Small intestine (tissue), 7 donors: ENCODE results near the gene PDP2. TPM values are rescaled to one million over a fixed set of nuclear protein-coding genes. Genes with fewer than 3 reads are reported as not detected.
A peak's percentile ranks its signal among the peaks of the same experiment; 100 is the strongest.

Experiments
- DNase-seq, 2 donors: peaks; one replicate each; pipeline versions ENCODE4 v3.0.0 to v3.0.0-alpha.2; 2013
- FAIRE-seq: peaks from 2 replicates; lab custom pipeline; 2012; peaks lifted over from hg19 to GRCh38; lab: Jason Lieb, UNC
- H3K27ac ChIP-seq, 3 donors: one replicate each; pipeline ENCODE4 v1.5.1; 2013; ENCODE audit warnings: low read length in 2 of 3, mild to moderate bottlenecking in 2 of 3, control low read depth in 1 of 3, inconsistent platforms in 1 of 3, low read depth in 1 of 3, moderate library complexity in 1 of 3
- H3K27me3 ChIP-seq, 3 donors: one replicate each; pipeline ENCODE4 v1.6.1; 2013; ENCODE audit warnings: low read length in 3 of 3, inconsistent platforms in 1 of 3; ENCODE audit not compliant: control insufficient read depth in 3 of 3, insufficient read depth in 3 of 3
- H3K36me3 ChIP-seq, 3 donors: one replicate each; pipeline ENCODE4 v1.6.1; 2013; ENCODE audit warnings: low read length in 3 of 3, inconsistent platforms in 1 of 3, low read depth in 1 of 3, mild to moderate bottlenecking in 1 of 3, moderate library complexity in 1 of 3; ENCODE audit not compliant: control insufficient read depth in 3 of 3, insufficient read depth in 2 of 3
- H3K4me1 ChIP-seq, 3 donors: one replicate each; pipeline ENCODE4 v1.6.1; 2013; ENCODE audit warnings: low read length in 2 of 3, inconsistent platforms in 1 of 3, low read depth in 1 of 3, mild to moderate bottlenecking in 1 of 3, moderate library complexity in 1 of 3; ENCODE audit not compliant: control insufficient read depth in 3 of 3, insufficient read depth in 2 of 3
- H3K4me3 ChIP-seq, 3 donors: one replicate each; pipeline ENCODE4 v1.5.1; 2013; ENCODE audit warnings: low read length in 3 of 3, control low read depth in 1 of 3, inconsistent platforms in 1 of 3, low read depth in 1 of 3, mild to moderate bottlenecking in 1 of 3, moderate library complexity in 1 of 3
- H3K9me3 ChIP-seq, 2 donors: one replicate each; pipeline ENCODE4 v1.6.1; 2013; ENCODE audit warnings: low read depth in 1 of 2, low read length in 1 of 2; ENCODE audit not compliant: control insufficient read depth in 2 of 2, insufficient read depth in 1 of 2
- WGBS, 3 donors: extraction: QIAGEN DNeasy Blood & Tissue Kit; methylation state at CpG; one replicate each; pipeline ENCODE4 v1.1.7; 2013; 5-methylcytosine and 5-hydroxymethylcytosine counted together
- polyA plus RNA-seq, 4 donors: library from polyadenylated mRNA; stranded (reverse) in 3 of 4; unstranded in 1 of 4; fragments of 200-250 nt in 3 of 4; fragments of 120-200 nt in 1 of 4; gene quantifications; one replicate each; pipeline versions ENCODE4 v1.2.1 to v1.2.3, GENCODE V29; 2013
- donor health status: healthy with polysubstance abuse.
- donor health status: control.
- donor health status: control.
- donor health status: Bipolar disorder and iron deficiency.
- donor health status: healthy.

Gene PDP2
- polyA plus RNA-seq, 4 donors, result 1.6 to 11.2 (median 4.3) TPM

DNA sequence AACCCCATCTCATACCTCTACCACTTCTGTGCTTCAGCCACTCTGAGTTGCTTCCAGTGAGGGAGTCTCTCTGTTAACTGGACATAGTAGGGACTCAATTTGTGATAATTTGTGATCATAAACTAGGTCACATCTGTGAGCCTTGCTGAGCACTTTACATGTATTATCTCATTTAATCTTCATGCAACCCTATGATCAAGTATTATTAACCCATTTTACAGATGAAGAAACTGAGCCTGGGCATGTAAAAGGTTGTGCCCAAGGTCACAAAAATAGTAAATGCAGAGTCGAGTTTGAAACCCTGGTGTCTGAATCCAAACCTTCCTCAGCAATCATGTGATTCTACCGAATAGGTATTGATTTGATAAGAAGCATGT is 18.6 kb downstream of the PDP2 start:
- DNase-seq (no peak), FAIRE-seq (no peak)
- H3K27ac ChIP-seq, result peak overlapping the region in 1 of 3 donors; percentile 90
- no peak overlapping the region for H3K4me3 ChIP-seq
- H3K4me1 ChIP-seq, result peaks cover 8 to 63% (median 21%) of the 10 kb centered on the region in 3 donors
- H3K36me3 ChIP-seq, result no peaks in the 10 kb centered on the region
- WGBS, 3 donors, result 18 to 57% (median 40%) methylated on average over 2 of the region's 2 CpGs
- H3K9me3 ChIP-seq, result no peaks in the 10 kb centered on the region
- no peaks in the 10 kb centered on the region for H3K27me3 ChIP-seq

DNA sequence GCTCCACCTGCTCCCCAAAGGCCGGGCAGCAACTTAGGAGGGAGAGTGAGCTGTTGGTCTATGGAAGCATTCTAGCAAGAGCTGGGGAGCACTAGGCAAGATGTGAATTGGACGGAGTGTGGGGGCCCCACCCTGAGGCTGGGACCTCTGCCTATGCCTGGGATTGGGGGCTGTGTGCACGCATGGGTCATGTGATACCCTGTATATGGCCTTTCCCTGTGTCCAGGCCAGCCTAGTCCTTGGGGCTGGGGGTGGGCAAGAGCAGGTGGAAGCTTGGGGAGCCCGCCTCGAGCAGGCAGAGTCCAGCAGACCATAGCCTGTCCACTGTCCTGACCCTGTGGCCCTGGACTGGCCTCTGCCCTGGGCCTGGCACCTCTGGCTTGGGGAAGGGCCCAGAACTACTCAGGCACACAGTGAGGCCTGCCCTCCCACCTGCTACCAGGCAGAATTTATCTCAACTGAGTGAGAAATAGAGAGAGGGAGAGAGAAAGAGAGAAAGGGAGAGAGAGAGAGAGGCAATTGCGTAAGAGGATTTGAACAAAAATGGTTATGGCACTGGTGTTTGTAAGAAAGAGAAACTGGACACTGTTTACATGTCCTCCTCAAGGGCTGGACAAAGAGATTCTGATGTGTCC is 19.1 kb downstream of the PDP2 start:
- Histone ChIP-seq H3K4me1 (peaks cover 8 to 68% (median 22%) of the 10 kb centered on the region in 3 donors), H3K36me3 (no peaks in the 10 kb centered on the region), H3K9me3 (no peaks in the 10 kb centered on the region), H3K27ac (peak overlapping the region; percentile 42 to 91 (median 90)), H3K4me3 (no peak overlapping the region), H3K27me3 (no peaks in the 10 kb centered on the region)
- no peak for FAIRE-seq
- 74 to 75% (median 74%) methylated on average over 6 of the region's 6 CpGs for WGBS, 3 donors
- DNase-seq, result no peak

DNA sequence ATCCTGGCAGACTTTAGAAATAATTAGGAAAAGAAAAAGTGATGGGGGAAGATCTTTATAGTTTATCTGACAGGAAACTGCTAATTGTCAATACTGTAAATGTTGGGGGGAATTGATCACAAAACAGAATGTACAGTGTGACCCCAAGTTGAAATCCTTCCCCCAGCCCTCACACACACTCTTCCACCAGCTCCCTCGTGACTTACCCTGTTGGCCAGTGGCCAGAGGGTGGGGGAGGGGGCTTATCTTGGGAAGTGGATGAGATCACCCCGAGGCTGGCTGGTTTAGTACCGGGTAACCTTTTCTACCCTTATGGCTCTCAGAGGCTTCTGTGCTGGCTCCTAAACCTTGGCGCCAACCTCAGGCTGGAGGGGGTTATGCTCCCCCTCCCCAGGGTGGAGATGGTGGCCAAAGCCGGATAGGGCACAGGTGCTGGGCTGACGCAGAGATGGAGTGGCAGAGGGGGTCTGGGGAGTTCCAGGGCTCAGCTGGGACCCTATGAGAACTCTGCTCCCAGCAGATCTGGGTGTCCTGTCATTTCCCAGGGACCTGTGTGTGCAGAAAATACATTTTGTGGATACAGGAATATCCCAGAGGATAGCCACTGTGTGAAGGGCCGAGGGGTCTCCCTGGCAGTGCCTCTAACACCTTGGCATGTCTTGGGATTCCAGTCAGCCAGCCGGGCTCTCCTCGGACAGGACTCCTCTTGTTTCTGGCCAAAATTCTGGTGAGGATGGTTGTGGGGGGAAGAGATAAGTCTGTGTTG is 19.8 kb downstream of the PDP2 start:
- H3K36me3 ChIP-seq, result peaks cover 0 to 4% (median 0%) of the 10 kb centered on the region in 3 donors
- WGBS, 3 donors, result 15 to 26% (median 23%) methylated on average over 9 of the region's 9 CpGs
- H3K4me1 ChIP-seq, result peaks cover 8 to 75% (median 24%) of the 10 kb centered on the region in 3 donors
- H3K27me3 ChIP-seq, result no peaks in the 10 kb centered on the region
- no peak overlapping the region for H3K4me3 ChIP-seq
- DNase-seq (peak; percentile 95 to 96), FAIRE-seq (no peak)
- no peaks in the 10 kb centered on the region for H3K9me3 ChIP-seq
- peak overlapping the region; percentile 89 to 91 (median 90) for H3K27ac ChIP-seq

GRCh38 chr16:66900721-66901441 is 20.6 kb downstream of the PDP2 start:
- Histone ChIP-seq H3K4me3 (no peak overlapping the region), H3K36me3 (peaks cover 0 to 4% (median 0%) of the 10 kb centered on the region in 3 donors), H3K9me3 (no peaks in the 10 kb centered on the region), H3K27ac (peak overlapping the region; percentile 83 to 90 (median 89)), H3K4me1 (peaks cover 8 to 74% (median 24%) of the 10 kb centered on the region in 3 donors), H3K27me3 (no peaks in the 10 kb centered on the region)
- peak; percentile 66 to 68 for DNase-seq
- no peak for FAIRE-seq
- WGBS, 3 donors, result 26 to 49% (median 45%) methylated on average over 7 of the region's 7 CpGs

DNA sequence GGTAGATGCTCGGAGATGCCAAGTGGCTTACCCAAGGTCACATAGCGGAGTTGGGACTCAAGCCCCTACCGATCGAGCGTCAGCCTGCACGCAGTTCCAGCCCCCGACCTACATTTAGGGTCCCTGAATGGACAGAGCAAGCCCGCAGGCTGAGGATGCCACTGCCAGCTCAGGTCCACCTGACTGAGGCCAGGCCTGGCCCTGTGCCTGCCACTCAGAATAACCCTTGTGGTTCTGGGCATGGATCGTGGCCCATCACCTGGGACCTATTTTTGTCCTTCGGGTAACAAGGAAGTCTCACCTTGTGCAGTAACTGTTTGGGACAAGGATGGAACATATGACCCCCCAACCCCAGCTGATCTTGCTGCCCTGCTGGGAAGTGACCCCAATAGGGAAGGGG is 21.3 kb downstream of the PDP2 start:
- Histone ChIP-seq H3K4me3 (no peak overlapping the region), H3K36me3 (peaks cover 0 to 4% (median 0%) of the 10 kb centered on the region in 3 donors), H3K4me1 (peaks cover 8 to 74% (median 23%) of the 10 kb centered on the region in 3 donors), H3K9me3 (no peaks in the 10 kb centered on the region), H3K27me3 (no peaks in the 10 kb centered on the region), H3K27ac (no peak overlapping the region)
- 87 to 94% (median 89%) methylated on average over 10 of the region's 10 CpGs for WGBS, 3 donors
- no peak for FAIRE-seq
- no peak for DNase-seq

DNA sequence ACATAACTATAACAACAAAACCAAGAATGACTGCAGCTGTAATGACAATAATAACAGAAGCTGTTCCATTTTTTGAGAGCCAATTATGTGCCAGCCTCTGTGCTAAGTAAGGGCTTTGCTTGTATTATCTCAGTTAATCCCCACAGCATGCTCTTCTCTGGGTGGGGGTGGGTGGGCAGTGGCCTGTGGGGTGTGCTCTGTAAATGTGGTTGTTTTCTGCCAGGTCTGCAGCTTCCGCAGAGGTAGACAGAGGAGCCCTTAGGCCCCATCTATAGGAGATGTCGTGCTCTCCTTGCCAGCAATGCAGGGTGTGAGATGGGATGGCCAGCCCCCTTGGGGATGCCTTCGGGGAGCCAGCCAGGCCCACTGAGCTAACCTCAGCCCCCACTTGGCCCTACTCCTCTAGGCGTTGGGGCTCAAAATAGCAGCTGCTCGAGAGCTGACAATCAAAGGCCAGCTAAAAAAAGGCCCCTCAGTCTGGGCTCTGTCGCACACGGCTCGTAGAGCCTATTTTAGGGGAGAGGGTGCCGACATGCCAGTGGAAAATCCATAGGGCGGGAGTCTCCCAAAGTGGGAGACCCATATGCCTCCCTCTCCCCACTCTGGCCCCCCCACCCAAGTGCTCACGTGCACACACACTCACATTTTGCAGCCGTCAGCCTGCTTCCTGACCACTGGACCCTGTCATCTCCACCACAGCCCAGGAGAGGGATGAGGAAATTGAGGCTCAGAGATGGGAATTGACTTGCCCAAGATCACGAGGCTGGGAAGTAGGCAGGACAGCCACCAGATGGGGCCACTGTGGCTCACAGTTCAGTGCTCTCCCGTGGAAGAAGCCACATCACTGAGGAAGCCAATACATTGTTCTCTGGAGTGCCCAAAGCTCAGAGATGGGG is 22.6 kb downstream of the PDP2 start:
- WGBS, 3 donors, result 69 to 81% (median 78%) methylated on average over 14 of the region's 14 CpGs
- Histone ChIP-seq H3K4me3 (no peak overlapping the region), H3K27ac (peak overlapping the region in 1 of 3 donors; percentile 18), H3K4me1 (peaks cover 8 to 78% (median 19%) of the 10 kb centered on the region in 3 donors), H3K9me3 (no peaks in the 10 kb centered on the region), H3K27me3 (no peaks in the 10 kb centered on the region), H3K36me3 (peaks cover 0 to 4% (median 0%) of the 10 kb centered on the region in 3 donors)
- FAIRE-seq (no peak), DNase-seq (no peak)

GRCh38 chr16:66903544-66904427 is 23.5 kb downstream of the PDP2 start:
- FAIRE-seq, result no peak

More at GRCh38 chr16:66903544-66904427, 23.5 kb downstream of the PDP2 start:
- H3K36me3 ChIP-seq, result peaks cover 0 to 4% (median 0%) of the 10 kb centered on the region in 3 donors
- H3K4me1 ChIP-seq, result peaks cover 8 to 72% (median 19%) of the 10 kb centered on the region in 3 donors
- H3K4me3 ChIP-seq, result no peak overlapping the region
- H3K9me3 ChIP-seq, result no peaks in the 10 kb centered on the region
- peak in 1 of 2 donors; percentile 43 for DNase-seq
- 55 to 76% (median 63%) methylated on average over 11 of the region's 11 CpGs for WGBS, 3 donors
- H3K27me3 ChIP-seq, result no peaks in the 10 kb centered on the region
- H3K27ac ChIP-seq, result peak overlapping the region in 2 of 3 donors; percentile 44 to 53
